HG02884 (cell line): ENCODE data around the gene STOM.
A peak's percentile ranks its signal among the peaks of the same experiment; 100 is the strongest.

ENCODE experiments used
- ATAC-seq: cut with Tn5 transposase; IDR thresholded peaks from one replicate; pipeline ENCODE4 v1.9.1; 2021; ENCODE audit warnings: mild to moderate bottlenecking, moderate library complexity; ENCODE audit not compliant: unreplicated experiment

Gene STOM

DNA sequence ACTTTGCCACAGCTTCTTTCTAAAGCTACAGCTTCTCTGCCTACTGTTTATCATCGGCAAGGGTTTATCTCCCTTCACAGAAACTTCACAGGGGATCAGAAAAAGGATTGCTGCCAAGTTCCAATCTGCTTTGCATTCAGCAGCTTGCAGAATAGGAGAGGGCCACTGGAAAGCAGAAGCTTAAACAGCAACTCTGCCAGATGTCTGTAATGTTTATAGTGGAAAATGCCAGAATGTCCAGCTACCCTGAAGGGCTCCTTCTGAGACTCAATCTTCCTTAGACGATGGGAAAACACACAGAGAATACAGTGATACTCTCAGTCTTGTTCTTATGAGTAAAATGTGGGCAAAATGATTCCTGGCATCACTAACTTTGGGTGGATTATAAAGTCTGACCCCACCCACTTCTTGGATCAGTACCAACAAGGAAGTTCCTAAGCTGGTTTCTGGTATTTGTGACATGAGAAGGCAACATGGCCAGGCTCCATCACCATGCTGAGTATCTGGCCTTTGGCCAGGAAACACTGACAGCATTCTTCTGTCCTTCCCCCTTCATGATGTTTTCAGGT is 19.0 kb downstream of the STOM start:
- no peak for ATAC-seq

GRCh38 chr9:121350036-121350435 is 20.0 kb downstream of the STOM start:
- ATAC-seq: no peak

DNA sequence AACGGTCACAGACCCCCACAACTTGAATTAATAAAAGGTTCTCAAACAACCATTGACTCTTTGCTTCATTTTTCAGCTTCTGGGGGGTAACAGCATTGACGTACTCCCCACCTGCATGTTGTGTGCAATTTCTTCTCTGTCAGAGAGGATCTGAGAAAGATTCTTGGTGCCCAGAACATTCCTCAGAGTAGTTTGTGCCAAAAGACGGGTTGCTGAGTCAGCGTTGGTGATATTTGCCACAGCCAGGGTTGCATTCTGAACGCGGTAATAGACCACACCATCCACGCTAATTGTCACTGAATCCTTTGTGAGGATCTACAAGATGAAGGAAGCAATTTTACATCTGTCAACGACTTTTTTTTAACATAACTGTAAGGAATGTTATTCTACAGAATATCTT is 21.0 kb downstream of the STOM start:
- ATAC-seq: no peak

DNA sequence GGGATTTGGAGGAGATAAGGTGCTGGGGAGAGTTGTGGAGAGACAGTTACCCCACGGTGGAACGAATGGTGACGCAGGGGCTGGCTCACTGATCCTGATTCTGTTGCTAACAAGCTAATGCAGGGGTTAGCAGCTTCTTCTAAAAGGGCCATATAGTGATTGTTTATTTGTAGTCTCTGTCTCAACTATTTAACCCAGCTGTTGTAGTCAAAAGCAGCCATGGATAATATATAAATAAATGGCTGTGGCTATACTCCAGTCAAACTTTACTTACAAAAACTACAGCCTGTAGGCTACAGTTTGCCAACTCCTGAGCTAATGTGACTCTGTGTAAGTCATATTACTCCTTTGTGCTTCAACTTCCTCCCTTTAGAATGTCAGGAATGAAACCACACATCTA is 21.8 kb downstream of the STOM start:
- no peak for ATAC-seq

GRCh38 chr9:121345070-121345469 is 25.0 kb downstream of the STOM start:
- ATAC-seq: no peak

- ATAC-seq: no peak
Measured at GRCh38 chr9:121344184-121344583, 25.9 kb downstream of the STOM start.

- peak; percentile 92 for ATAC-seq
Measured at GRCh38 chr9:121340676-121341392, 29.2 kb downstream of the STOM start.

- no peak for ATAC-seq
Measured at GRCh38 chr9:121339437-121339836, 30.6 kb downstream of the STOM start.

DNA sequence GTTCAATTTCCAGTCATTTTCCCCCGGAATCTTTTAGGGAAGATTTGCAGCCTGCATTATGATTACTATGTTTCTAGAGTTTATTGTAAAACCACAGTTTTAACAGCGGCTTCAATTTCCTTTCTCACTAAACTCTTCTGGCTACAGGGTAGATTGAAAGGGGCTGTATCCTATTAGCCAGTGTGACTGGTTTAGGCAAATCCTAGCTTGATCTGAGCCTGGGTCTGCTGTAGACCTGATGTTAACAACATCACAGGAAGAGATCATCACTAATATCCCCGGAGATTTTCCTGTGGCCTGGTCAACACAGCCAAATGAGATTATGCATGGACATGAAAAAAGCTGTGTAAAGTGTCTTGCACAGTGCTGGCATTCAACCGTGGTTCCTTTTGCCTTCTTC is 33.4 kb downstream of the STOM start:
- ATAC-seq: no peak

DNA sequence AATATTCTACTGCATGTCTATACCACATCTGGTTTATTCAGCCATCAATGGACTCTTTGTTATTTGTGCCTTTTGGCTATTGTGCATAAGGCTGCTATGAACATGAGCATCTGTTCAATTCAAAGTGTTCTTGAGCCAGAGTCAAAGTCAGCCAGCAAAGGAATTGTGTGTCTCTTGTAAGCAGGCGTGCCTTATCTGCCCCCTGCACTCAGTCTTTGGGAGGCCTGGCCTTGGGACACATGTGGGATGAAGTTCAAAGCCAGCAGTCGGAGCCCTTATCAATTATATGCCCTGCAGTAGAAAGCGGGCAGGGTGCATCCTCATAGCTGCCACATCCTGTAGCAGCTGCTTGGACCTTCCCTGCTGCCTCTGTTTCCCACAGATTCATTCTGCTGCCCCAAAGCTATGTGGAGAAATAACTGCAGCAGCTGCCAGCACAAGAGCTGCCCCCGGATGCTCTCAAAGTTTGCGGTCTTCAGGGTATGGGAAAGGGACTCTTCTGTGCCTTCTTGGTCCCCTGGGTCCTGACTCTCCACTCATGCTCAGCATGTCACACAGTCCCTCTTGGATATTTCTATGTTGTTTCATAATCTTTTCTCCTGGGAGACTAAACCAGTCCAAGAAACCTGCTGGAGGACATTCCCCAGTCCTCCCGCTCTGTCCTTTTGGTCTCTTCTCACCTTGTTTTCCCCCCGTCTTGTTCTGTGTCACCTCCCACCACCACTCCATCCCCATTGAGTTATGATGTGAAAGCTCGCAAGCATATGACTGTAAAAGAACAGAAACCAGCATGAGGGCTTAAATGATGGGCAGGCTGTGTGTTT is 35.9 kb downstream of the STOM start:
- ATAC-seq: no peak

DNA sequence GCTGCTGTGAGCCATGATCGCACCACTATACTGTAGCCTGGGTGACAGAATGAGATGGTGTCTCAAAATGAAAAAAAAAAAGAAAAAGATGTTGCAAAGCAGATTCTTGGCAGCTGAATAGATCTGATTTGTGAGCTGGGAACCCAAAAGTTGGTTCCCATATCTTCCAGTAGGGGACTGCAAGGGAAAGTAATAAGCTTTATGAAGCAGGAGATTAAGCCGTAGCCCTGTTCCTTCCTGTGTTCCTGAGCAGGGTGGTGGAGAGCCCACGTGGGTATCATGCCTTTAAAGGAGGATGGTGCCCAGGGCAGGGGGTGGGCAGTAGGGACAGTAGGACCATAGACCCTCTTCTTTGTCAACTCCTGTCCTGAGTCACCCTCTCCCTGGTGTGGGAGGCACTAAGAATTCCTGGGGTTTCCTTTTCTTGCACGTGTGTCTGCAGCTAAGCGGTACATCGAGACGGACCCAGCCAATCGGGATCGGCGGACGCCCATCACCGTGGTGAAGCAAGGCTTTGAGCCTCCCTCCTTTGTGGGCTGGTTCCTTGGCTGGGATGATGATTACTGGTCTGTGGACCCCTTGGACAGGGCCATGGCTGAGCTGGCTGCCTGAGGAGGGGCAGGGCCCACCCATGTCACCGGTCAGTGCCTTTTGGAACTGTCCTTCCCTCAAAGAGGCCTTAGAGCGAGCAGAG is 37.9 kb downstream of the STOM start:
- no peak for ATAC-seq

DNA sequence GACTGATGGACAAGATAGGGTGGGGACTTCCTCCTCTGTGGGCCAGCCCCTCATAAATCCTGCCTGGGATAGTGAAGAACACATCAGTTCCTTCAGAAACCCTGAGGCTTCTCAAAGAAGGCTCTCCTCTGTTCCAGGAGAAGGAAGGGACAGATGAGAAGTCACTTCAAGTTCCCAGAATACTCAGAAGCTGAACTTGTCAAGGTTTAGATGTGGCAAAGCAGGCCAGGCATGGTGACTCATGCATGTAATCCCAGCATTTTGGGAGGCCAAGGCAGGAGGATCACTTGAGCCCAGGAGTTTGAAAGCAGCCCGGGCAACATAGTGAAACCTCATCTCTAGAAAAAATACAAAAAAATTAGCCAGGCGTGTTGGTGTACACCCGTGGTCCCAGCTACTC is 38.5 kb downstream of the STOM start:
- ATAC-seq: no peak

DNA sequence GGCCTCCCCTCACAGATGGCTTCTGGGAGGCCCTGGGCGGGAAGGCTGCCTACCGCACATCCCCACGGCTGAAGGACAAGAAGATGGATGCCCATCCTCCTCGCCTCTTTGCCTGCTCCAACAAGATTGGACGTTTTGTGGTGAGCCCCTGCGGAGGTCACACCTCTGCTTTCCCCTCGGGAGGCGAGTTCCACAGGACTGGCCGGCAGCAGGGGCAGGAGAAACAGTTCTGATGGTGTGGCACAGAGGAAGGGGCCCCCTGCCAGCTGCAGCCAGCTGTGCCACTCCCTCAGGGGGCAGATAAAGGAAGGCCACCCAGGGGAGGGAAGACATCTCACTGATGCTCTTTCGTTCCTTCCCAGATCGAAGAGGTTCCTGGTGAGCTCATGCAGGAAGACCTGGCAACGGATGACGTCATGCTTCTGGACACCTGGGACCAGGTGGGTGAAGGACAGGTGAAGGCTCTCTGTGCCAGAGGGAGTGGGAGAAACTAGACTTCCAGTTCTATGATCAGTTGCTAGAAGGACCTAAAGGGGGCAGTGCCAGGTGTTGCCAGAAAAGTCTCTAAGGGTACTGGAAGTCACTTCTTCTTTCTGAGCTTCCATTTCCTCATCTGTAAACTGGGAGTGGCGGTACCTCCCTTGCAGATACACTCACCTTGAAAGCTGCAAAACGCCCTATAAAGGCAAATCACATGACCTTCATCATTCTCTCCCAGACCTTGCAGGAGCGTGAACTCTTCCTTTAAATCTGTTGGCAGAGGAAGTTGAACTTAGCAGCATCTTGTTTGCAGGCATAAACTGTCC is 41.0 kb downstream of the STOM start:
- no peak for ATAC-seq

GRCh38 chr9:121328476-121328875 is 41.6 kb downstream of the STOM start:
- ATAC-seq: no peak

DNA sequence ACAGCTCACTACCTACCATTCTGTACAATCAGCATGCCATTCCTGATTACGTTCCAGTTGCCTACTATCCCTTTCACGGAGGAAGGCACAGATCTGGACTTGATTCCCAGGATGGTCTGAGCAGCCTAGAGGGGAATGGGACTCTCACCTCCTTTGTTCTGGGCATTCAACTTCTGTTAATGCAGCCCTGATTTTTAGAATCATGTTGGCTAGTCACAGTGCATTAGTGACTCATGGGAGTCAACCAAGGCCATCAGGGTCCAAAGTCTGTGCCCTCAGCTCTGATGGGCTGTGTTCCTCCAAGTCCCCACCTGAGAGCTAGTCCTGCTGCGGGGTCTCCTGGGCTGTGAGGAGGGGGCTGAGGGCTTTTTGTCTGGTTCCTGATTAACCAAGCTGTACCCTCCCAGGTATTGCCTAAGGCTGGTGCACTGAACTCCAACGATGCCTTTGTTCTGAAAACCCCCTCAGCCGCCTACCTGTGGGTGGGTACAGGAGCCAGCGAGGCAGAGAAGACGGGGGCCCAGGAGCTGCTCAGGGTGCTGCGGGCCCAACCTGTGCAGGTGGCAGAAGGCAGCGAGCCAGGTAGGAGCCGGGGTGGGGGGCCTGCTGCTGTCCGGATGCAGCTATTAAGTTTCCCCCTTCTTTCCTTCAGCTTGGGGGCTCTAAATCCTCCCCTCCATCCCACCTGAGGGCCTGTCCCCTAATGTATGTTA is 43.0 kb downstream of the STOM start:
- ATAC-seq: no peak

GRCh38 chr9:121326130-121326838 is 43.8 kb downstream of the STOM start:
- no peak for ATAC-seq

DNA sequence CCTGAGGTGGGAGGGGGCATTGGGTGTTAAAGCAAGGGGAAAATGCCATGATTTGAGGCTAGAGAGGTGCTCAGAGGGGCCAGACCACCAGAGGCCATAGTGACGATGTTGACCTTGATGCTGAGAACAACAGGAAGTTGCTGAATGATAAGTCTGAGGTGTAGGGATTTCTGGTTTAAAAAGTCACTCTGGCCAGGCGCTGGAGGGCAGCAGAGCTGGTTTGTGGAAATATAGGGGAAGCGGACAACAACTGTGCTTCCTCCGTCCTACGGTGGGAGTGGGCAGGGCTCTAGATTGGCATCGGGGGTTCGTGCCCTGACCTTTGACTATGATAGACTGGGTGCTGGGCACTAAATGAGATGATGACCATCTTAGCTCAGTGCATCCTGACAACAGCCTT is 44.7 kb downstream of the STOM start:
- no peak for ATAC-seq

DNA sequence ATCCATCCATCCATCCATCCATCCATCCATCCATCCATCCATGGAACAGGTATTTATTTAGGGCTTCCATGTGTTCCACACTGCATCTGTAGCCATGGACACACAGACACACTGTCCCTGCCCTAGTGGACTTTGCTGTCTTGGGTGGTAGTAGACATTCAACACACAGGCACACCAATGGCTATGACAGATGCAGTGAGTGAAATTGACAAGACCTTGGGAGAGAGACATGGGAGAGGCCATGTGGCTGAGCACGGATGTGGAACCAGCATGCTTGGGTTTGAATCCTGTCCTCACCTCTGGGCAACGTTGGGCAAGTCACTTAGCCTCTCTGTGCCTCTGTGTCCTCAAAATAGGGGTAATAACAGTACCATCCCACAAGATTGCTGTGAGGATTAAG is 45.3 kb downstream of the STOM start:
- ATAC-seq: no peak

- no peak for ATAC-seq
Measured at GRCh38 chr9:121324316-121324715, 45.7 kb downstream of the STOM start.
